ENCODE results near the gene MDFIC. TPM values are rescaled to one million over a fixed set of nuclear protein-coding genes. Genes with fewer than 3 reads are reported as not detected.

Gene MDFIC
- total RNA-seq, 2 experiments from 2014 or later, result 25.9 to 27.1 TPM

GRCh38 chr7:115034515-115034914 is 112.6 kb downstream of the MDFIC start:
- H3K27me3 ChIP-seq (ENCODE audit: control insufficient read depth in 1 of 2, insufficient read depth in 2 of 2, low read length in 2 of 2), result no peaks in the 10 kb centered on the region
- Mint-ChIP-seq H3K9me3 (no peaks in the 10 kb centered on the region), H3K36me3 (ENCODE audit: low read depth) (no peaks in the 10 kb centered on the region), H3K27me3 (no peaks in the 10 kb centered on the region), H3K4me1 (ENCODE audit: low read depth) (no peaks in the 10 kb centered on the region), H3K4me3 (no peak overlapping the region), H3K27ac (no peak overlapping the region)
- H3K27ac ChIP-seq (ENCODE audit: low read depth in 1 of 2, low read length in 2 of 2), result no peak overlapping the region
- H3K36me3 ChIP-seq (ENCODE audit: insufficient read depth, low read length), result no peaks in the 10 kb centered on the region
- DNase-seq, result no peak
- no peak overlapping the region for H3K4me3 ChIP-seq (ENCODE audit: low read length)
- TF ChIP-seq CTCF (IDR thresholded peaks at IDR 0.05), result no peak
- no peak for ATAC-seq (ENCODE audit: poor library complexity)
- CTCF ChIA-PET, result no interaction called here
- no peaks in the 10 kb centered on the region for H3K4me1 ChIP-seq (ENCODE audit: insufficient read depth, low read length)
- intact Hi-C loops (cut with DNase I, micrococcal nuclease), result no loop called here
- POLR2A ChIA-PET, result no interaction called here
- H3K9me3 ChIP-seq (ENCODE audit: control insufficient read depth in 1 of 2, insufficient read depth in 1 of 2, low read length in 2 of 2), result no peaks in the 10 kb centered on the region

- H3K9me3 ChIP-seq (ENCODE audit: control insufficient read depth in 1 of 2, insufficient read depth in 1 of 2, low read length in 2 of 2), result no peaks in the 10 kb centered on the region
- ATAC-seq (ENCODE audit: poor library complexity), result no peak
- no peak for DNase-seq
- intact Hi-C loops (cut with DNase I, micrococcal nuclease), result no loop called here
- Mint-ChIP-seq H3K4me3 (no peak overlapping the region), H3K4me1 (ENCODE audit: low read depth) (no peaks in the 10 kb centered on the region), H3K27ac (no peak overlapping the region), H3K9me3 (no peaks in the 10 kb centered on the region), H3K27me3 (no peaks in the 10 kb centered on the region), H3K36me3 (ENCODE audit: low read depth) (no peaks in the 10 kb centered on the region)
- H3K36me3 ChIP-seq (ENCODE audit: insufficient read depth, low read length), result no peaks in the 10 kb centered on the region
- POLR2A ChIA-PET, result interaction anchor here (0.7 kb wide), 1 partner anchor 84 kb away, joined by 3 read pairs; no protein-coding TSS in a partner anchor
- TF ChIP-seq CTCF (IDR thresholded peaks at IDR 0.05), result no peak
- no peaks in the 10 kb centered on the region for H3K4me1 ChIP-seq (ENCODE audit: insufficient read depth, low read length)
- CTCF ChIA-PET, result interaction anchor here (0.7 kb wide), 1 partner anchor 9 kb away, joined by 4 read pairs; no protein-coding TSS in a partner anchor
- H3K27me3 ChIP-seq (ENCODE audit: control insufficient read depth in 1 of 2, insufficient read depth in 2 of 2, low read length in 2 of 2), result no peaks in the 10 kb centered on the region
- no peak overlapping the region for H3K27ac ChIP-seq (ENCODE audit: low read depth in 1 of 2, low read length in 2 of 2)
- no peak overlapping the region for H3K4me3 ChIP-seq (ENCODE audit: low read length)
Measured at GRCh38 chr7:115037128-115037802, 115.4 kb downstream of the MDFIC start.

- CTCF ChIA-PET, result interaction anchor here (0.7 kb wide), 1 partner anchor 8 kb away, joined by 4 read pairs; no protein-coding TSS in a partner anchor
- no peak for ATAC-seq (ENCODE audit: poor library complexity)
- Mint-ChIP-seq H3K4me3 (no peak overlapping the region), H3K36me3 (ENCODE audit: low read depth) (no peaks in the 10 kb centered on the region), H3K4me1 (ENCODE audit: low read depth) (no peaks in the 10 kb centered on the region), H3K27me3 (no peaks in the 10 kb centered on the region), H3K9me3 (no peaks in the 10 kb centered on the region), H3K27ac (no peak overlapping the region)
- Histone ChIP-seq H3K9me3 (ENCODE audit: control insufficient read depth in 1 of 2, insufficient read depth in 1 of 2, low read length in 2 of 2) (no peaks in the 10 kb centered on the region), H3K4me3 (ENCODE audit: low read length) (no peak overlapping the region), H3K36me3 (ENCODE audit: insufficient read depth, low read length) (no peaks in the 10 kb centered on the region), H3K27ac (ENCODE audit: low read depth in 1 of 2, low read length in 2 of 2) (no peak overlapping the region), H3K27me3 (ENCODE audit: control insufficient read depth in 1 of 2, insufficient read depth in 2 of 2, low read length in 2 of 2) (no peaks in the 10 kb centered on the region), H3K4me1 (ENCODE audit: insufficient read depth, low read length) (no peaks in the 10 kb centered on the region)
- intact Hi-C loops (cut with DNase I, micrococcal nuclease), result no loop called here
- POLR2A ChIA-PET, result no interaction called here
- no peak for DNase-seq
- TF ChIP-seq CTCF (IDR thresholded peaks at IDR 0.05), result no peak
Measured at GRCh38 chr7:115038158-115038557, 116.3 kb downstream of the MDFIC start.

Data from CD4-positive, alpha-beta T cell (primary cell).